DMS79 treated with DMSO at 0.1 percent for 48 hours (cell line): ENCODE data around the gene NTRK2.

ENCODE experiments used
- DNase-seq: peaks from one replicate; lab custom pipeline; 2025; lab: John Stamatoyannopoulos, UW

Gene NTRK2

DNA sequence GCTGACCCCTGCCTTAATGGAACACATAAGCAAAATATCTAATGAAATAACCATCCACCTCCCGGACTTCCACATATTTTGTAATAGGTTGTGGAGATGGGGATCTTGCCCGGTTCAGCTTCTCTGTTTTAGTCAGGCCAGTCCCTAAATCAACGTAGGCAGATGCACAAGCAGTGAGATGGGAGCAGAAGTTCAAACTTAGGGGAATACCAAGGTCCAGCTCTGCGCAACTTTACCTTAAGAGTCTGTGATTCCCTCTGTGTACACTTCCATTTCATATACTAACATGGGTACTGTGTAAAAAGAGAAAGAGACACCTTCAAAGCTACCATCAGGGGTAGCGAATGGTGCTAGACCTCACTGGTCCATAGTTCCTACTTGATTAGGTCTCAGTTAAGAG, 110.9 kb downstream of the NTRK2 start:
- DNase-seq: no peak

DNA sequence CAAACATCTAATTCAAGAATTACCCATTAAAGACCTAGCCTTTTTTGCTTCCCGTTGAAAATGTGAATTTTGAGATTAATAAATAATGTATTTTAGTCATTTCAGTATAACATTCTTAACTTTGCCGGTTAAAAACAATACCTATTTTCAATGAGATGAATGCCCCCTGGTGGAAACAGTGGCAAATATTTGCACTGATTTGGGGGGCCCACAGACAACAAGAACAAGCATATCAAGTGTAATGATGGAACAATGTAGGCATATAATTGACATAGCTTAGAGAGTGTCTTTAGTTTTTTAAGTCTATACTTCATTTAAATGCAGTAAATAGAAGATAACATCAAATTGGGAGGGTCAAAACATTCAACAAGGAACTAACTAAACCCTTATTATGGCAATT, 111.9 kb downstream of the NTRK2 start:
- no peak for DNase-seq

DNA sequence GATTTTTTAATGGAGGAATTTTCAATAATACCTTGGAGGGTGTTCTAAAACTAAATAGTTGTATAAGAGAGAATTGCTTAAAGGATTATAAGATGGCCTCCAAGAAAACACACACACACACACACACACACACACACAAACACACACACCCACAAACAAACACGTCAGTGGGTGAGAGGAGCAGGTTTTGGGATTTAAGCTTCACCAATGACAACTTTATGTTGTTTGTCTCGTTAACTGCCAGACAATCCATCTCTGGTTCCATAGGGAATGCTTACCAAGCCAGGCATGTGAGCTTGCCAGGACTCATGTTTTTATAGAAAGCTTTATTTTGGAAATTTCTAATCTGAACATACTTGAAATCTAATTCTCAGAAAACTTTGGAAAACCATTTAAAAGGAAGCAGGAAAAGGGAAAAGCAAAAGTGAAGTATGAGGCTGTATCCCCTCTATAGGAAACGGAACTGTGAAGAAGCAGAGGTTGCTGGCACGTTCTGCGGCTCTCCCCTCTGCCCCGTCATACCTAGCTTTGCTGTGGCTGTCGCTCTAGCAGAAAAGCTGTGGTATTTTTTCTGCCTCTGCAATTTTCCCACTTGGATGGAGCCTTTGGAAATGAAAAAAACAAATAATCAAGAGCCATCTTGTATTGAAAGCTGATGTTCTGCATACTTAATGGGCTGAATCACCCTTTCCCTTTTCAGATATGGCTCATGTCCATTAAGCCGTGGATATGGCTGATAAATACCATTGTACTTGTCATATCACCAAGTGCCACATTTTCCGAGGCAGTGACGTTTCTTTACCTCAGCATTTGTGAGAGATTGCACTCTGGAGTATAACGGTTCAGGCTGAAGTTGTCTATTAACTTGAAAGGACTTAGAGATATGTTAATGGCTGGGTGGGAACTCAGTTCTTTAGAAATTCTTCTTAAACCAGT, 112.7 kb downstream of the NTRK2 start:
- no peak for DNase-seq

DNA sequence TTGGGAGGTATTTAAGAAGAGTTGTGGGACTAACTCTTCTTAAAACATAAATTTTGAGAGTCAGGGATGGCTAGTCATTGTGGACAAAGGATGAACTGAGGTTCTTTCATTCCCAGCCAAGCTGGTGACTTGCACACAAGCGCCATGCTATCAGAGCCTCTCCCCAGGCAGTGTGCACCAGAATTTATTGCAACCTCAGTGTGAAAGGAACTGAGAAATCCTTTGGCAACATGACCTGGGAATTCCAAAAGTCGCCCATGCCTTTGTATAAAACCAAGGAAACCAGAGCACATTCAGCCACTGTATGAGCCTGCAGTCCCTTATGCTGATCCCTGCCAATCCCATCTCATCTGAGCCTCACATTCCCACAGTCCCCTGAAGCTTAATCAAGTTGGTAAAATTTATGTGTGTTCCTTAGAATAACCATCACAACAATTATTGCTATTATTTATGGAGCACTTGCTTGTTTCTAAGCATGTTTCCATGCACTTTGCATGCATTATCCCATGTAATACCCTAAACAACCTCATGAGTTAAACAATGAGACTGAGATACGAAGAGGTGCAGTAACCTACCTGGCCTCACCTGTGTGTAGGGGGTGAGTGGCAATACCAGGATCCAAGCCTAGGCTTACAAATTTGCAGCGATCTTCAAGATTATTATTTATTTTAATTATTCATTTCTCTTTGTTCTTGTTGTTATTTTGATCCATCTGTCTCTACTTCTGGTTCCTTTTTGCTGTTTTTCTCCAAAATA, 116.4 kb downstream of the NTRK2 start:
- DNase-seq: no peak

DNA sequence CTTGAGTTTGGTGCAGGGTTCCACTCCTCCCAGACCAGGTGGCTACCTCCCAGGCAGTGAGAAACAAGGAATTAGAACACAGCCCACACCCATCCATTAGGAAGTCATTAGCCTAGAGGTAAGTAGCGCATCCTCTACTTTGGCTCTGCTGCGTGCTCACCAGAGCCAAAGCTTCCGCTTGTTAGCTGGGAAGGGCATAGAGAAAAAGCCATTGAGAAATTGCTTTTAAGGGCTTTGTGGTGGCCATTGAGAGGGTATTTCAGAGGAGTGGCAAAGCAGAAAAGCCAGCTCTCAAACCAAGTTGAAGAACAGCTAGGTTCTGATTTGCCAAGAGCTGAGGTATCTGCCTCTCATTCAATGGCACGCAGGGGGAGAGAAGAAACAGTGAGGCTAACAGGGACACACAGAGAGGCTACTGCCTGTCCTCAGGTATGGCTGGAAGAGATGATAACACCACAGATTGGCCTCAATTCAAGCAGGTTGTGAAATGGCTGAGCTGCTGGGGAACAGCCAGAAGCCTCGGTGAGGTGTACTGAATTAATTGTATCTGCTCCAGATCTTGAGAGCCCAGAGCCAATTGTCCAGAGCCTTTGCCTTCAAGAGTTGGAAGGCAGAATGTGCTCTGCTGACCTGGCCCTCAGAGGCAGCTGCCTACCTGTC, 119.4 kb downstream of the NTRK2 start:
- peak; percentile 0 for DNase-seq

DNA sequence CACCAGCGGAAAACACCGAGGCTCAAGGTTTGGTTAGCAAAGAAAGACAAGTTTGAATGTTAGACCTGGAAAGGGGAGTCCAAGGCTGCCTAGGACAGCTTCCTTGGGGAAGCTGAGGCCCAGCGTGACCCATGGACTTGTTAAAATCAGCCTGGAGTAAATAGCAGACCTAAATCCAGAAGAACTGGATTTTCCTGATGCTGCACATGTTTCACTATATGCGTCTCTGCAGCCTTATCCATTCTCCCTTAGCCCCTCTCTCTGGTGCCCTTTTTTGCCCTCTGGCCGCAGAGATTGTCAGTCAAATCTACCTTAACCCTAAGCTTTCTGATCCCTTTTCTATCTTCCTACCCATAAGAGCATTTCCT, 119.9 kb downstream of the NTRK2 start:
- DNase-seq: no peak

DNA sequence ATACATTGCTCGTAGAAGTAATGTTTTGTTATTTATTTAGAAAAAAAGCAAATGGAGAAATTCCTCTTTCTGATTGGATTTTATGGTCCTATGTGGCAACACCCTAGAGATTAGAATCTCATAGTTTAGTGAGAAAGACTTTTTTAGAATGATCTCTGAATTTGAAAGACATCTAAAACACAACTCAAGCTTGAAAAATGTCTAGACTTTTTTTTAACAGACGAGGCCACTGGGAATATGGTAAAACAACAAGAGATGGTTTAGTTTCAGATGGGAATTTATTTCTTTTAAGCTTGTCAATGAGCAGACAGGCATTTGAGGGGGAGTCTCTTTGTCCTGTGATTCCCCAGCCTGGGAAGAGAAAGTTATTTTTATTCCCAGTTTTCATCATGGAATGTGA, 122.1 kb downstream of the NTRK2 start:
- DNase-seq: no peak

DNA sequence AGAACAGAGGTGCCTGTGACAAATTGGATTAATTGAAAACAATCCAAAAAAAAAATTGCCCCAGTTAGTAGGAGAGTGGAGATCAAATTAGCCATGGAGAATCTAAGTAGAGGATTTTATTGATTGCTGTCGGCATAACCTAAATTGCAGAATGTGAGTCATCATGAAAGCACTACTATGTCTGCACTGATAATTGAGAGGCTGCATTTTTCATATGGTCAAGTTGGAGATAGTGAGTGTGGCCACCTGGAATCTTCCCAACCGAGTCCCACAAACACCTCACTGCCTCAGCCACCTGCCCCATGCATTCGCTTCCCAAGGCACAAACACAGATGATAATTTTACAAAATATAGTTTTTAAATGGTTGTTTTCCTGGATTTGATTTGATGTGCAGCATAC, 123.7 kb downstream of the NTRK2 start:
- no peak for DNase-seq

DNA sequence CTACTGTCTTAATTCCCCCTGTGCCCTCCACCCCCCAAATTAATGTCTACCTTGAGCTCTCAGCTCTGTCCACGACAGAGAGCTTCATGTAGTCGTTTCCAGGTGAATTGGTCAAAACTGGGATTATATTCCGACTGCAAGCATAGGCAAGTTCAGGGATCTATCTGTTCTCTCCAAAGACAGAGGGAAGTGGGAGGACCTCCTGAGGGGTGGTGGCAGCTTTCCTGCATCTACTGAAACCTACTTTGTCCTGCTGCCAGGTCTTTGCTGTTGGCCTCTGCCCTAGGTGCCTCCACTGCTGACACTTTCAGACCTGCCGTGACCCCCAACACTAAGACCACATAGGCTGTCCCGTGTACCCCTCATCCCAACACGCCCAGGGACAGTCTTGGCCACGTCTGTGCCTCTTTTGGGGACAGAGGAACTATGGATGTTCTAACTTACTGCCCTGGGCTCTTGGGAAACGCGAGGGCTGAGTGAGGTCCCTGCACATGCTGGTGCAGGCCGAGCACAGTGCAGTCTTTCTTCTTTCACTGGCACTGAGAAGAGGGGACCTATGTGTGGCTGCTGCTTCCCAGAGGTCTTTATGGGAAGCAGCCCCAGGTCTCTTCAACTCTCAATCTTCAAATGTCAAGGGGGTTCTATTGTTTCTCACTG, 125.6 kb downstream of the NTRK2 start:
- DNase-seq: no peak

DNA sequence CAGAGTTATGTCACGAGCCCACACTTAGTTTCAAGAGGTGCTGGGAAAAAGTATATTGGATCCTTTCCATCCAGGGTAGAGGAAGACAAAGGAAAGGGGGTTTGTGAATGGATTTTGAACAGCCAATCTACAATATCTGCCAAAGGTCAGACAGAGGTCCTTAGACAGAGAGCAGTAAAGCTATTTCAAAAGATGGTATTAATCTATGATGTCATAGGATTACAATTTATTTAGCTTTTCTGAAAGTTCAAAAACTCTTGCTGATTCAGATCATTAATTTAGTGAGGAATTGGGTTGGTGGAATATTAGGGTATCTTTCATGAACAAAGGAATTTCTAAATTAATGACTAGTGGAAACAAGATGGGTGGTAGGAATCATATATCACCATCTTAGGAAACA, 126.9 kb downstream of the NTRK2 start:
- DNase-seq: no peak

DNA sequence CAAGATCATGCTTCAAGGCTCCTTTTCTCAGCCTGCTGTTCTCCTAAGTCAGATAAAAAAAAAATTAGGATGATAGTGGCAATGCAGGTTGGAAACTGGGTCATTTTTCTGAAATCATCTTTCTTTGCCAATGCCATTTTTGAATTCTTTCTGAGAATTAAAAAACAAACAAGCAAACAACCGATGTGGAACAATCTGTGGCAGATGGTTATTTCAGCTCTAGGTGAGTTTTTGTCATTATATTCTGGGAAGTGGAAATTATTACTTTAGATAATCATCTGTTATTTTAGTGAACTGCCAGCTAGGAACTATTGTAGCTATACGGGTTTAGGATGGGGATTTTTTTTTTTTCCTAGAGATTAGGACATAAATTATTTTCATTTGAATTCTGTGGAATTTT, 129.7 kb downstream of the NTRK2 start:
- no peak for DNase-seq

DNA sequence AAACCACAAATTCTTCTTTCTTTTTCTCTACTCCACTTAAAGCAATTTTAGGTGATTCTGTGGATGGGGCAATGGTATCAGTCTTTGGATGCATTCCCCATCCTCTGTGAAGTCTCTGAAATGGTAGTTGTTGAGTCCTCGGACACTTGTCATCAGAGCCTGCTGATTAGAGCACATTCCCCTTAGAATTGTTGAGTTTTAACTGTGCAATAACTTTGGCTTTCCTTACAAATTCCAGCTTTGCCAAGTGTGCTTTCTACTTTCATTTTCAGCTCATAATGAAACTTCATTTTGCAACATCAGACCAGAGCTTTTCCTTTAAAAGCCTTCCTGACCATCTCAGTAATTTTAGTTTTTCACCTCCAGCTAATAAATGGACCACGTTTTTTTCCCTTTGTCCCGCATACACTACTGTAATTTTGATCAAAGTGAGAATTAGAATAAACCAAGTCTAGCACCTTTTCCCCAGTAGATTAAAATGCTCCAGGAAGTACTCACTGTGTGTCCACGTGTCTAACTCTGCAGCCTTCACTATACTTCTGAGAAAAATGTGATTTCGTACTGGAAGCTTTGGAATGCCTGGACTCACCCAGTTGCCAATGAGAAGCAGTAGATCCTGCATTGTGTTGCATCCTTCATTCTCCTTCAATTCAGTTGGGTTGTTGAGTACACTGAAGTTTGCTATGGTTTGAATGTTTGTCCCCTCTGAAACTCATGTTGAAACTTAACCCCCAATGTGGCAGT, 135.6 kb downstream of the NTRK2 start:
- DNase-seq: no peak

DNA sequence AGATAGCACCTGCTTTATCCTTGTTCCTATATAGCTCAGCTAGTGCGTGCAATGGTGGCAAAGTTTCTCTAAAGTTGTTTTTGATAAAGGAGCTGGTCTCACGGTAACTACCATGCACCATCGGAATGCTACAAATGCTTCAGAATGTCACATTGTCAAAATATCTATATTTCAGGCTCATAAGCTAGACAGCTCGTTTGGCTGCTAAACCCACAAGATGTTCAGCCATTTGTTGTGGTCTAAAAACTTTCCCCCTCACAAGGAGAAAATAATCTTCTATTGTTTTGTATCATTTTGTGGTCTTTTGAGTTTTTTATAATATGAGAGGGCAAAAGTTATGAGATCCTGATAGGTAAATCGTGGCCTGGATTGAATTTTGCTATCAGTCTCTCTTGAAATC, 137.9 kb downstream of the NTRK2 start:
- DNase-seq: no peak

DNA sequence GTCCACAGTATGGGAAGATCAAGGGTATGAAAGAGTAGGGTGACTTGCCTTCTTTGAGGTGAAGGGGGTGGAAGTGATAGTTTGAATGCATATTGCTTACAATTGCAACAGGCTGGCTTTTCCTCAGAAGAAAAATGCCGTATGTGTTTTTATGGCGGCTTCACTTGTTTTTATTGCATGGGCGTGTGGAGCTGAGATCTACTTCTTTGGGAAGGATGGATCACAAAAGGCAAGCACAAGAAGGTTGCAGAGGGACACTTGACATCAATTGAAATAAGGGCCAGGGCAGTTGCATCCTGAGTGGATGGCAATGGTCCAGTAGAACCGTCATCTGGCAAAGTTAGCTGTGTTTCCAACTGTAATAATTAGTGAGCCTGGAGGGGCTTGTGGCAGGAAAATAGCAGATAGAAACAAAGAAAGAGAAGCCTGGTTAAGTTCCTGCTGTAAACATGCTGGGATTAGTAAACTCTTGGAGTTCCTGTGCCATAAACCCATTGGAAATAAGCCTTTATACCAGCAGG, 138.4 kb downstream of the NTRK2 start:
- no peak for DNase-seq

DNA sequence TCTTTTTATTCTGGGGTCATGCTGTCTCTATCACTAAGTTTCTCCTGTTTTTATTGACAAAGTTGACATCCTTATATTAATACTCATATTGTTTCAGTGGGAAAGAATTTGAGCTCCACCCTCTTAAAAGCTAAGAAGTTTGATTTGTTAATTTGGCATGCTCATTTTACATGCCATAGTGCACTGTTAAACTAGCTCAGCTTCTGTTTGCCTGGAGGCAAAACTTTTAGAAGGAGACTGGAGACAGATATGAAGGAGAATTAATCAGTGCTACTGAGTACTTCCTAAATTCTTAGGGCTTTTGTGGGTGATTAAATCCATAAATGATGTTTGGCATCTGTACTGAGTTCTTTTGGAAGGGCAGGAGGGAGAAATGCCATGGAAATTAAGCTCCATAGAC, 138.9 kb downstream of the NTRK2 start:
- no peak for DNase-seq

DNA sequence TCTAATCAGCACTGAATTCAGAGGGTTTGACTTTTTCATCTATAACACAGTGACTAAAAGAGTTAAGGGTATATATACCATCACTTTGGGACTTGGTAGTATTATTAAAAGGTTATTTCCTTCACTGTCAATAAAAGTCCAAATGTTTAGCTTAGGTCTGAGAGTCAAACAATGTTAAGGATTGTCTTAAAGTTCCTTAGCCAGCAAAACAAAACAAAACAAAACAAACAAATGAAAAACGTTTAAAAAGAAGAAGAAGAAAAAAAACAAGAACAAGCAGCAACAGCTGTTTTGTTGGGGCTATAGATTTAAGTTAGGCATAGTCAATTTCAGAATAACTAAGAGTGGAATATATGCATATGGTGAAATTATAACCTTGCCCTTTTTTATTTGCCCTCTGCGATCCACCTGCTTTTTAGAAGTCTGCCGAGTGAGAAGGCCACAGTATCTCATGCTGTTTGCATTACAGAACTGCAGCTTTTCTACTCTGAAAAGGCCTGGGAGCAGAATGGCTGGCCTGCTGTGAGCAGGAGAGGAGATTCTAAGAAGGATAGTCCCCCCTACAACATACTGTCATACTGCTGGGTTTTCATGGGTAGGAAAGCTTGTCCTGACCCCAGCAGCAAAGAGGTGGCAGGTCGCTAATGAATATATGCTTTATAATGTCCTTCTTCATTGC, 141.7 kb downstream of the NTRK2 start:
- no peak for DNase-seq

DNA sequence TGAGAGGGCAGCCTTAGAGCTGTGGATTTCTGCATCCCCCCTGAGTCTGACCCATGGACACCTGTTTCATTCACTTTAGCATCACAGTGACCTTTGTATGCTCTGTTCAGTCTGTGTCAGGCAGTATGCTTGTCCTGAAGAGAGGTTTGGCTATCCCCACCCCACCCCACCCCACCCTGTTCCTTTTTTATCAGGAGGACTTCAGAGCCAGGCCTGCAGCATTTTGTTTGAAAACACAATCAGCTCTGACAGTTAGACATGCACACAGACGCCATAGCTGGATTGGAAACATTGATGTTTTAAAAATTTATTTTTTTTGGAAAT, 142.2 kb downstream of the NTRK2 start:
- DNase-seq: no peak

DNA sequence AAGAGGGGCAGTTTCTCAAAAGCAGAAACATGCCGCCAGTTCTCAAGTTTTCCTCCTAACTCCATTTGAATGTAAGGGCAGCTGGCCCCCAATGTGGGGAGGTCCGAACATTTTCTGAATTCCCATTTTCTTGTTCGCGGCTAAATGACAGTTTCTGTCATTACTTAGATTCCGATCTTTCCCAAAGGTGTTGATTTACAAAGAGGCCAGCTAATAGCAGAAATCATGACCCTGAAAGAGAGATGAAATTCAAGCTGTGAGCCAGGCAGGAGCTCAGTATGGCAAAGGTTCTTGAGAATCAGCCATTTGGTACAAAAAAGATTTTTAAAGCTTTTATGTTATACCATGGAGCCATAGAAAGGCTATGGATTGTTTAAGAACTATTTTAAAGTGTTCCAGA, 142.8 kb downstream of the NTRK2 start:
- DNase-seq: no peak

DNA sequence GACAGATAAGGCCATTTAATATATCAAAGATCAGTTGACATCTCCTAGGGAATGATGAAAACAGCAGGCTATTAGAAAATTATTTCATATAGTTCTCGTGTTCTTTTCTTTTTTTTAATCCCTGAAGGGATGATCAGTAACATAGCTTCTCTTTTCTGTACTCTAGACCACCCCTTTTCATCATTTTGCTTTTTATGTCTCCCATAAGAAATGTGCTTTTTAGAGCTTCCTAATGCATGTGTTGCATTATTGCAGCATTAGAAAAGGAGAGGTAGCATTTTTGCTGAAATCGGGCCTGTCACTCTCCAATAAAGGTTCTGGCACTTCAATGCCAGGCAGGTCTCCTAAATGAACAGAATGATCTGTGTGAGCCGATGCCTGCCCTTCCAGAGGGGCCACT, 143.3 kb downstream of the NTRK2 start:
- DNase-seq: no peak

DNA sequence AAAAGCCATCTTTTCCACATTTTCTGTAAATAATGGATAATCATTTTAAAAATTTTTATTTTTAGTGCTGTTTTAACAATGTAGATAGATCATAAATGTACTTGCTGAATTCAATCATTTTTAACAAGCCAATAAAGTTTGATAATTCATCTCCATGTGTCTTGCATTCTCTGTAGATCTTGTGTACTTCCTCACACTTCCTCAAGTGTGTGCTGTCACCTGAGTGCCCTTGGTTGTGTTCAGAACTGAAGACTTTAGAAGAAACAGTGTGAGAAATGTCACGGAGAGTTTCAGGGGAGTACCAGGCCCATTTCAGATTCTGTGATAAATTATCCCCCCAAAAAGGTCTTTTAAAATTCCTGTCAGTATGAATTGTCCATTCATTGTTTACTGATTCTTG, 146.0 kb downstream of the NTRK2 start:
- DNase-seq: no peak

DNA sequence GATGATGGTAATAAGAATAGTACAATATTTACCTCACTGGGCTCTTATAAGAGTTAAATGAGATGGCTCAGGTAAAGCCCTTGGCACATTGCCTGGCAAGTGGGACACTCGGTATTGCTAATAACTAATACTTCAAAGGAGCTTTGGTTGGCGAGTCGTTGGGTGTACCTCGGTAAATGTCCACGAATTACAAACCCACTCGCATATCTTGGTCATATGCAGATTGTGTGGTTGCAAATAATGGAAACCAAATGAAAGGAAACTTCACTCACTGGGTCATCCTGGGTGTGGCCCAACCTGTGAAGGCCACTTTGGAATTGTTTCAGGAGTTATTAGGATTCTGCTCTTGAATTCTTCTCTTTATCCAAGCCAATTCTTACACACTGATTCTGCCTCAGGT, 147.5 kb downstream of the NTRK2 start:
- no peak for DNase-seq
